ENCODE measurements around the gene ISOC1. TPM values are rescaled to one million over a fixed set of nuclear protein-coding genes. Genes with fewer than 3 reads are reported as not detected.

Gene ISOC1
- total RNA-seq, 1 experiment from 2014 or later = 25.7 TPM

DNA sequence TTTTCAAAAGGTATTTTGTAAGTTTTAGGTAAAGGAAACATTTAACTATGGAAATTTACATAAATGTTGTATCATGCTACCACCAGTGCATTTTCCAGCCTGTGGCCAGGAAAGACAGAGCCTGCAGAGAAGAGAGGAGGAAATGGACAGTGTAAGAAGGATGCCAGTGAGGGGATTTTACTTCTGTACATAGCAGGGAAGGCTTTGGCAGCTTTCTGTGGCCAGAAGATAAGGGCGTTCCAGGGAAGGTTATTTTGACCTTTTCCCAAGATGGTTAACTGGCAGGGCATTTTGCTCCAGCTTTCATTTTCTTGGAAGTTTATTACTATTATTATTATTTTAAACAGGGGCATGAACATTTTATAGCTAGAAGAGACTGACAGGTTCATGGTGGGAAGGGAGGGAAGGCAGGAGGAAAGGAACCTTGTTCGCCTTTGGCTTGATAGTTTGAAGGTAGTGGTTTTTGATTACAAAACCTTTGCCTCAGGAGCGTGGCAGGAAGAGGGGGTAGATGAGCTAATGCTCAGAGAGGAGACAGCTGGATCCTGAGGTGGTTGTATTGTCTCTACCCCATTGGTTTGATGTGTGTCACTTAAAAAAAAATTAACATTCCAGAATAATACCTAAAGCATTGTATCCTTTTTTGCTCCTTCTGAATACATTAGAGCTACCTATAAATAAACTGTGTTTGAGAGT lies 4.1 kb downstream of the ISOC1 start:
- H3K4me3 ChIP-seq (ENCODE audit: low read depth in 2 of 2, low read length in 2 of 2) = no peak overlapping the region
- ATAC-seq (no peak), DNase-seq (ENCODE audit: low read depth, low spot score) (no peak)
- H3K9me3 ChIP-seq (ENCODE audit: control insufficient read depth, insufficient read depth, low read depth, low read length) = no peaks in the 10 kb centered on the region
- intact Hi-C loops (cut with micrococcal nuclease; ENCODE audit: unreplicated experiment) (no loop called here), in situ Hi-C loops (cut with HindIII; ENCODE audit: low pct_unique_long_range_greater_than_20kb, low sequenced_read_pairs) (no loop called here)
- no peaks in the 10 kb centered on the region for H3K27me3 ChIP-seq (ENCODE audit: control insufficient read depth, insufficient read depth, low read length)
- H3K4me1 ChIP-seq (ENCODE audit: control insufficient read depth, insufficient read depth, low read length) = peaks cover 8% of the 10 kb centered on the region; the same call in 1 of the 2 replicates
- TF ChIP-seq, protein P1, sequence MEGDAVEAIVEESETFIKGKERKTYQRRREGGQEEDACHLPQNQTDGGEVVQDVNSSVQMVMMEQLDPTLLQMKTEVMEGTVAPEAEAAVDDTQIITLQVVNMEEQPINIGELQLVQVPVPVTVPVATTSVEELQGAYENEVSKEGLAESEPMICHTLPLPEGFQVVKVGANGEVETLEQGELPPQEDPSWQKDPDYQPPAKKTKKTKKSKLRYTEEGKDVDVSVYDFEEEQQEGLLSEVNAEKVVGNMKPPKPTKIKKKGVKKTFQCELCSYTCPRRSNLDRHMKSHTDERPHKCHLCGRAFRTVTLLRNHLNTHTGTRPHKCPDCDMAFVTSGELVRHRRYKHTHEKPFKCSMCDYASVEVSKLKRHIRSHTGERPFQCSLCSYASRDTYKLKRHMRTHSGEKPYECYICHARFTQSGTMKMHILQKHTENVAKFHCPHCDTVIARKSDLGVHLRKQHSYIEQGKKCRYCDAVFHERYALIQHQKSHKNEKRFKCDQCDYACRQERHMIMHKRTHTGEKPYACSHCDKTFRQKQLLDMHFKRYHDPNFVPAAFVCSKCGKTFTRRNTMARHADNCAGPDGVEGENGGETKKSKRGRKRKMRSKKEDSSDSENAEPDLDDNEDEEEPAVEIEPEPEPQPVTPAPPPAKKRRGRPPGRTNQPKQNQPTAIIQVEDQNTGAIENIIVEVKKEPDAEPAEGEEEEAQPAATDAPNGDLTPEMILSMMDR (IDR thresholded peaks at IDR 0.05) = no peak
- TF ChIP-seq TCF7L2 (IDR thresholded peaks at IDR 0.05; ENCODE audit: low read depth, low read length) (no peak), SIN3A (IDR thresholded peaks at IDR 0.05; ENCODE audit: borderline replicate concordance, insufficient read depth, low read depth, low read length) (no peak)
- TF ChIP-seq, protein P2, sequence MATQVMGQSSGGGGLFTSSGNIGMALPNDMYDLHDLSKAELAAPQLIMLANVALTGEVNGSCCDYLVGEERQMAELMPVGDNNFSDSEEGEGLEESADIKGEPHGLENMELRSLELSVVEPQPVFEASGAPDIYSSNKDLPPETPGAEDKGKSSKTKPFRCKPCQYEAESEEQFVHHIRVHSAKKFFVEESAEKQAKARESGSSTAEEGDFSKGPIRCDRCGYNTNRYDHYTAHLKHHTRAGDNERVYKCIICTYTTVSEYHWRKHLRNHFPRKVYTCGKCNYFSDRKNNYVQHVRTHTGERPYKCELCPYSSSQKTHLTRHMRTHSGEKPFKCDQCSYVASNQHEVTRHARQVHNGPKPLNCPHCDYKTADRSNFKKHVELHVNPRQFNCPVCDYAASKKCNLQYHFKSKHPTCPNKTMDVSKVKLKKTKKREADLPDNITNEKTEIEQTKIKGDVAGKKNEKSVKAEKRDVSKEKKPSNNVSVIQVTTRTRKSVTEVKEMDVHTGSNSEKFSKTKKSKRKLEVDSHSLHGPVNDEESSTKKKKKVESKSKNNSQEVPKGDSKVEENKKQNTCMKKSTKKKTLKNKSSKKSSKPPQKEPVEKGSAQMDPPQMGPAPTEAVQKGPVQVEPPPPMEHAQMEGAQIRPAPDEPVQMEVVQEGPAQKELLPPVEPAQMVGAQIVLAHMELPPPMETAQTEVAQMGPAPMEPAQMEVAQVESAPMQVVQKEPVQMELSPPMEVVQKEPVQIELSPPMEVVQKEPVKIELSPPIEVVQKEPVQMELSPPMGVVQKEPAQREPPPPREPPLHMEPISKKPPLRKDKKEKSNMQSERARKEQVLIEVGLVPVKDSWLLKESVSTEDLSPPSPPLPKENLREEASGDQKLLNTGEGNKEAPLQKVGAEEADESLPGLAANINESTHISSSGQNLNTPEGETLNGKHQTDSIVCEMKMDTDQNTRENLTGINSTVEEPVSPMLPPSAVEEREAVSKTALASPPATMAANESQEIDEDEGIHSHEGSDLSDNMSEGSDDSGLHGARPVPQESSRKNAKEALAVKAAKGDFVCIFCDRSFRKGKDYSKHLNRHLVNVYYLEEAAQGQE (IDR thresholded peaks at IDR 0.05; ENCODE audit: insufficient read depth in 1 of 2, low read depth in 2 of 2, low read length in 1 of 2) = no peak
- CTCF ChIA-PET = no interaction called here
- POLR2A ChIA-PET = no interaction called here
- no TSS peak for BruUV-seq (replicated peaks)
- H3K36me3 ChIP-seq (ENCODE audit: control insufficient read depth, insufficient read depth, low read length) = no peaks in the 10 kb centered on the region; the same call in 1 of the 2 replicates
- no peak overlapping the region for H3K27ac ChIP-seq (ENCODE audit: low read length)

DNA sequence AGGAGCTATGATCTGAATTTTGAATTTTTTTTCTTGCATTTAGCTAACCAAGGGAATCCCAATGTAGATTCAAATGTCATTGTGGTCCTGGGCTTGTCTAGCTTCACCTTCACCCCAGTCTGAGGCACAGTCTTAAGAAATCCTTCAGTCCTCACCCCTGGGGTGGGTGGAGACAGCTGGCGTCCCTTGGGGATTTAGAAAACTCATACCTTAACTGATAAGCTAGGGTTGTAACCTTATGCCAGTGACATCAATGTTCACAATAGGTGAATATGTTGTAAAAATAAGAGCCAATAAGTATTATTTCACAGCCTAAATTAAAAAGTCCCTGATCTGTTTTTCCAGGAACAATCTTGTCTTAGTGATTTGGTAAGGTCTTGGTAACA lies 4.6 kb downstream of the ISOC1 start:
- BruUV-seq (replicated peaks) = no TSS peak
- no peaks in the 10 kb centered on the region for H3K9me3 ChIP-seq (ENCODE audit: control insufficient read depth, insufficient read depth, low read depth, low read length)
- H3K27me3 ChIP-seq (ENCODE audit: control insufficient read depth, insufficient read depth, low read length) = no peaks in the 10 kb centered on the region
- ChIA-PET POLR2A (no interaction called here), CTCF (no interaction called here)
- intact Hi-C loops (cut with micrococcal nuclease; ENCODE audit: unreplicated experiment) = no loop called here
- no peaks in the 10 kb centered on the region; the same call in 1 of the 2 replicates for H3K36me3 ChIP-seq (ENCODE audit: control insufficient read depth, insufficient read depth, low read length)
- no peak overlapping the region for H3K27ac ChIP-seq (ENCODE audit: low read length)
- in situ Hi-C loops (cut with HindIII; ENCODE audit: low pct_unique_long_range_greater_than_20kb, low sequenced_read_pairs) = no loop called here
- DNase-seq (ENCODE audit: low read depth, low spot score) = no peak
- no peak for ATAC-seq
- TF ChIP-seq TCF7L2 (IDR thresholded peaks at IDR 0.05; ENCODE audit: low read depth, low read length) (no peak), SIN3A (IDR thresholded peaks at IDR 0.05; ENCODE audit: borderline replicate concordance, insufficient read depth, low read depth, low read length) (no peak), POLR2AphosphoS5 (IDR thresholded peaks at IDR 0.05; ENCODE audit: low read depth, low read length) (no peak)
- TF ChIP-seq, protein P1 (IDR thresholded peaks at IDR 0.05) = no peak
- TF ChIP-seq, protein P2 (IDR thresholded peaks at IDR 0.05; ENCODE audit: insufficient read depth in 1 of 2, low read depth in 2 of 2, low read length in 1 of 2) = no peak
- H3K4me1 ChIP-seq (ENCODE audit: control insufficient read depth, insufficient read depth, low read length) = peaks cover 6% of the 10 kb centered on the region; the same call in 1 of the 2 replicates
- no peak overlapping the region for H3K4me3 ChIP-seq (ENCODE audit: low read depth in 2 of 2, low read length in 2 of 2)
